Cardiac muscle cell (in vitro differentiated cells and primary cell): Measurements from ENCODE around the gene KLF16. TPM values are rescaled to one million over a fixed set of nuclear protein-coding genes. Genes with fewer than 3 reads are reported as not detected.

Experiments
- DNase-seq, 2 donors: peaks; one replicate each; pipeline versions ENCODE4 v3.0.0 to v3.0.0-alpha.2; 2010 to 2017; ENCODE audit warnings: low read depth in 1 of 2, low spot score in 1 of 2
- H3K27ac ChIP-seq: fragments of 200-600 bp; sonication (generic); 2 replicates; pipeline ENCODE4 v1.5.1; 2016
- H3K27me3 ChIP-seq: fragments of 200-600 bp; sonication (generic); 2 replicates; pipeline ENCODE4 v1.6.0; 2016; ENCODE audit warnings: control low read depth
- H3K36me3 ChIP-seq: fragments of 200-600 bp; sonication (generic); 2 replicates; pipeline ENCODE4 v1.5.1; 2016; ENCODE audit warnings: control low read depth
- H3K4me1 ChIP-seq: fragments of 200-600 bp; sonication (generic); 2 replicates; pipeline ENCODE4 v1.8.1; 2017; ENCODE audit warnings: low read depth, mild to moderate bottlenecking, mixed run types
- H3K4me3 ChIP-seq: fragments of 200-600 bp; sonication (generic); 2 replicates; pipeline ENCODE4 v1.5.1; 2016; ENCODE audit warnings: mild to moderate bottlenecking
- H3K9me3 ChIP-seq: fragments of 200-600 bp; sonication (generic); 2 replicates; pipeline ENCODE4 v1.5.1; 2017; ENCODE audit warnings: low read depth, mild to moderate bottlenecking, control low read depth
- polyA plus RNA-seq: library from polyadenylated mRNA; unstranded; fragments of >200 nt; fragmentation: Nextera tagmentation; extraction: Ambion mirVana; gene quantifications from 2 replicates; pipeline ENCODE4 v1.2.1, GENCODE V29; 2016
- total RNA-seq: library from RNA; depleted of rRNA; stranded (reverse); fragments of >200 nt; gene quantifications from 2 replicates; pipeline ENCODE4 v1.2.3, GENCODE V29; 2016
- TF ChIP-seq, protein P1 (sequence below): IDR thresholded peaks from 2 replicates; pipeline ENCODE4 v1.5.1; 2012; ENCODE audit warnings: low read depth, mild to moderate bottlenecking, low read length

Gene KLF16
- total and polyA plus RNA-seq, 2 experiments from 2014 or later = 9.1 to 9.3 TPM

DNA sequence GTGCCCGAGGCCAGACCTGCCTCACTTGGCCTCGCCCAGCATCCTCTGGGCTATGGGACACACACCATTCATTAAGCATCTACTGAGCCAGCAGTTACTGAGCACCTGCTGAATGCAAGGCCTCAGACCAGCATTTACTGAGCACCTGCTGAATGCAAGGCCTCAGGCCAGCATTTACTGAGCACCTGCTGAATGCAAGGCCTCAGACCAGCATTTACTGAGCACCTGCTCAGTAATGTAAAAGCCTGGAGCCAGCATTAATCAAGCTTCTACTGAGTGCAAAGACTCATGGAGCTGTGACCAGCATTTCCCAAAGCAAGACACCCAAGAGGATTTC lies 55.0 kb downstream of the KLF16 start:
- no peaks in the 10 kb centered on the region for H3K9me3 ChIP-seq
- no peaks in the 10 kb centered on the region for H3K27me3 ChIP-seq
- TF ChIP-seq, protein P1, sequence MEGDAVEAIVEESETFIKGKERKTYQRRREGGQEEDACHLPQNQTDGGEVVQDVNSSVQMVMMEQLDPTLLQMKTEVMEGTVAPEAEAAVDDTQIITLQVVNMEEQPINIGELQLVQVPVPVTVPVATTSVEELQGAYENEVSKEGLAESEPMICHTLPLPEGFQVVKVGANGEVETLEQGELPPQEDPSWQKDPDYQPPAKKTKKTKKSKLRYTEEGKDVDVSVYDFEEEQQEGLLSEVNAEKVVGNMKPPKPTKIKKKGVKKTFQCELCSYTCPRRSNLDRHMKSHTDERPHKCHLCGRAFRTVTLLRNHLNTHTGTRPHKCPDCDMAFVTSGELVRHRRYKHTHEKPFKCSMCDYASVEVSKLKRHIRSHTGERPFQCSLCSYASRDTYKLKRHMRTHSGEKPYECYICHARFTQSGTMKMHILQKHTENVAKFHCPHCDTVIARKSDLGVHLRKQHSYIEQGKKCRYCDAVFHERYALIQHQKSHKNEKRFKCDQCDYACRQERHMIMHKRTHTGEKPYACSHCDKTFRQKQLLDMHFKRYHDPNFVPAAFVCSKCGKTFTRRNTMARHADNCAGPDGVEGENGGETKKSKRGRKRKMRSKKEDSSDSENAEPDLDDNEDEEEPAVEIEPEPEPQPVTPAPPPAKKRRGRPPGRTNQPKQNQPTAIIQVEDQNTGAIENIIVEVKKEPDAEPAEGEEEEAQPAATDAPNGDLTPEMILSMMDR = no peak
- DNase-seq = no peak
- no peaks in the 10 kb centered on the region for H3K36me3 ChIP-seq
- H3K27ac ChIP-seq = no peak overlapping the region
- no peaks in the 10 kb centered on the region for H3K4me1 ChIP-seq
- H3K4me3 ChIP-seq = no peak overlapping the region

DNA sequence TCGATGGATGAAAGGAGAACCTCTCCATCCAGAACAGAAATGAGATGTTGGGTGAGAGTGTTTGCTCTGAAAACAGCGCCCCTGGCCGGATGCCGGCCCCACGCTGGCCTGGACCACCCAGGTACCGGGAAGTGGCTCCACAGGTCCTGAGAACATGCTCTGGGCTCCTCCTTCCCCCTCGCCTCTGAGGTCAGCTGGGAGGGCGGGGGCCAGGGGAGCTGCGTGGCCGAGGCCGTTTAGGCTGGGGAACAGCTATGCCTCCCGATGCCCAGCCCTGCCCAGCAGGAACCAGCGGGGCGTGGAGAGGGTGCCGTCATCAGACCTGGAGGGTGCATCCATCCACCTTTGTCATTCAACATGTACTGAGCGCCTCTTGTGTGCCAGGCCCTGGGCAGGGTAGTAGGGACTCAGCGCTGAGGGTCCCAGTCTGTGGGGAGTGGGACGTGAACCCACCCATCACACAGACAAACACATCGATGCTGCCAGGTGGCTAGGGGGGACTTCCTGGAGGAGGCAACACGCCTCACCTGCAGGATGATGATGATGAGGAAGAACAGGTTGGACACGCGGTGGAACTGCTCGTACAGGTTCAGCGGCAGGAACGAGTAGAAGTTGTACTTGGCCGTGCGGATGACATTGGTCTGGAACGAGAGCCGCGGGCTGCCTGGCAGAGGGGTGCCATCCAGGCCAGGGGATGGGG lies 55.5 kb downstream of the KLF16 start:
- DNase-seq = no peak
- no peak overlapping the region for H3K4me3 ChIP-seq
- H3K9me3 ChIP-seq = no peaks in the 10 kb centered on the region
- no peak overlapping the region for H3K27ac ChIP-seq
- H3K27me3 ChIP-seq = no peaks in the 10 kb centered on the region
- TF ChIP-seq, protein P1 = no peak
- no peaks in the 10 kb centered on the region for H3K36me3 ChIP-seq
- no peaks in the 10 kb centered on the region for H3K4me1 ChIP-seq

DNA sequence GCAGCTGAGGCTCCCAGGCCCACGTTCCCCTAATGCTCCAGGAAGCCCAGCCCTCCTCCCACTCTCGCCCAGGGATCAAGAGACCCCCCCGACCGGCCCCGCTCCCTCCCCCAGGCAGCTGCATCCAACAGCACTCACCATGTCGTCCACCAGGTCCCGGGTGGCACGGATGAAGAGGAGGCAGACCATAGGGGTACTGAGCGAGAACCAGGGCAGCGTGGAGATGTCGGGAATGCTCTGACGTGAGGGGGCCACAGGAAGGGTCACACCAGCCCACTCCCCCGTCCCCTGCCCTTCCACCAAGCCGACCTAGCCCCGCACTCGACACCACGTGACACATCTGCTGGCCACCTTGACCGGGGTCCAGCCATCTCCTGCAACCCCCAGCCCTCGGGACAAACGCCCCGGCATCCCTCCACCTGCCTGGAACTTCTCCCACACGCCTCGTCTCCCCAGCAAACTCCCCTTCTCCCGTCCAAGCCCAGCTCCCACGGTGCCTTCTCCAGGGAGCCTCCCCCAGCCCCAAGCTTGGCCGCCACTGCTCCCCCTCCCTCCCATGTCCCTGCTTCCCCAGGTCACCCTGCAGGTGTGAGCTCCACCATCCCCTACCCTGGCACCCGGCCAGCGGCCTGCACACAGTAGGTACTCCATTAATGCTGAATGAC lies 56.2 kb downstream of the KLF16 start:
- TF ChIP-seq, protein P1 = no peak
- Histone ChIP-seq H3K27me3 (no peaks in the 10 kb centered on the region), H3K27ac (no peak overlapping the region), H3K9me3 (no peaks in the 10 kb centered on the region), H3K4me3 (no peak overlapping the region), H3K4me1 (no peaks in the 10 kb centered on the region), H3K36me3 (no peaks in the 10 kb centered on the region)
- DNase-seq = no peak

DNA sequence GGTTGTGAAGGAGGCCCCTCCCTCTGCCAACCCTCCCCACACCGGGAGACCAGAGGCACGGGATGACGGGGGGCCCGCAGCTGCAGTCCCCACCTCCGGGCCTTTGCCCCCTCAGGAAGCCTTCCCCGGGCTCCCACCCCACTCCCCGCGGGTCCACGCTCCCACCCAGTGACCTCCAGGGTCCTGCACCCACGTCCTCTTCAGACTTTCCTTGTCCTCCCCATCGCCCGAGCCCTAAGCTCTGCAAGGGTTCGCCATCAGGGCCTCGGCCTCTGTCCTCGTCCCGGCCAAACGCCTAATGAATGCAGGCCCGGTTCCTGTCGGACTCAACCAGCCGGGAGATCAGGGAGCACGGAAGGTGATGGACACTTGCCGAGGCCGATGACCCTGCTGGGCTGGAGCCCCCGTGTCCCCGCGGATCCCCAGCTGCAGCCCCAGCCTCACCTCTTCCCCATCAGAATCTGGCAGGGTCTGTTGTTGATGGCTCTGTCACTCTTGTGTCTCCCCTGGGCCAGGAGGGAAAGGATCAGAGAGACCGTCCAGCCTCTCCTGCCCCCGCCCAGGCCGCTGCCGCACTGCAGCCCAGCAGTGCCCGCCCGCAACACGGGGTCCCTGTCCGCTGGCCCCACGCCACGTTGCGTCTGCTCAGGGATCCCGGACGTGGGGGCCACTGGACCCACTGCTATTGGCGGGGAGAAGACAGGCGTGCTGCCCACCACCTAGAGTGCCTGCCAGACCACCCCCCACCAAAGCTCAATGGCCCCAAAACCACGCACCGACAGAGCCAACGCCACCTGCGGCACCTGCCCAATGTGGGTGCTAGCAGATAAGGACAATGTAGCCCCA lies 57.0 kb downstream of the KLF16 start:
- Histone ChIP-seq H3K27me3 (no peaks in the 10 kb centered on the region), H3K27ac (no peak overlapping the region), H3K4me3 (no peak overlapping the region), H3K9me3 (no peaks in the 10 kb centered on the region), H3K4me1 (no peaks in the 10 kb centered on the region), H3K36me3 (no peaks in the 10 kb centered on the region)
- TF ChIP-seq, protein P1 = no peak
- no peak for DNase-seq

DNA sequence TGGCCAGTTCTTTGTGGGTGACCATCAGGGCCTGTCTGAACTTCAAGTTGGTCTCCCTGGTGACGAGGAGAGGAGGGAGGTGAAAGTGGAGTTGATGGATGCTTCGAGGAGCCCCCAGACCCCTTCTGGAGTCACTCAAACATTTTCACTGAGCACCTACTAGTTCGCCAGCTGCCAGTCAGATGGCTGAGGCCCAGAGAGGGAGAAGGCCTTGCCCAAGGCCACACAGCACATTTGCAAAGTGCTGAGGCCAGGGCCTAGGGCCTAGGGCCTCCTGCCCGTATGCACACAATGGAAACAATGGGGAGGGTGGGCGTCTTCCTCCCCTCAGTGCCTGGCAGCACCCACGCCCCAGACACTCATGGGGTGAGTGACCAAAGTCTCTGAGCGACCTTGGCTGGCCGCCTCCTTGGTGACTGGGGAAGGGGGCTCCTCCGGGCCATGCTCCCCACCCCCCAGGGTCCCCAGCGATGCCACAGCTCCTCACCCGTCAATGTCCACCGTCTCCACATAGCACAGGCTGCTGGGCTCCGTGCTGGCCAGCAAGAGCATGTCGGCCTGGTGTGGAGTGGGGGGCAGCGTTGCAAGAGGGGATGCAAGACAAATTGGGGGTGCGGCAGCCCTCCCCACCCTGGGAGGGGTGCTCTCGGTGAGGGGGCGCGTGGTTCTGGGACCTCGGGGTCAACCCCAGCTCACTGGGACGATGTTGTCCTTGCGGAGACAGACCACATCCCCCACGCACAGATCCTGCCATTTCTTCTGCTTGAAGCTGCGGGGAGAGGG lies 57.8 kb downstream of the KLF16 start:
- Histone ChIP-seq H3K36me3 (no peaks in the 10 kb centered on the region), H3K4me3 (no peak overlapping the region)

More for the DNA sequence above, 57.8 kb downstream of the KLF16 start:
- TF ChIP-seq, protein P1 = no peak
- no peaks in the 10 kb centered on the region for H3K4me1 ChIP-seq
- no peaks in the 10 kb centered on the region for H3K9me3 ChIP-seq
- no peak overlapping the region for H3K27ac ChIP-seq
- H3K27me3 ChIP-seq = no peaks in the 10 kb centered on the region
- no peak for DNase-seq
